ENCODE measurements around the gene AUTS2. TPM values are rescaled to one million over a fixed set of nuclear protein-coding genes. Genes with fewer than 3 reads are reported as not detected.

The AUTS2 gene
- total and polyA plus RNA-seq, 10 donors, result 6.1 to 54.8 (median 29.1) TPM

- no peak overlapping the region for H3K27ac ChIP-seq
- intact Hi-C loops (cut with DNase I; ENCODE audit: low total_unique reads), result no loop called here
- no peaks in the 10 kb centered on the region for H3K36me3 ChIP-seq
- WGBS, 5 donors, result 85 to 96% (median 93%) methylated on average over 5 of the region's 5 CpGs
- H3K4me3 ChIP-seq, result no peak overlapping the region
- H3K4me1 ChIP-seq, result no peaks in the 10 kb centered on the region
- TF ChIP-seq, protein P1, sequence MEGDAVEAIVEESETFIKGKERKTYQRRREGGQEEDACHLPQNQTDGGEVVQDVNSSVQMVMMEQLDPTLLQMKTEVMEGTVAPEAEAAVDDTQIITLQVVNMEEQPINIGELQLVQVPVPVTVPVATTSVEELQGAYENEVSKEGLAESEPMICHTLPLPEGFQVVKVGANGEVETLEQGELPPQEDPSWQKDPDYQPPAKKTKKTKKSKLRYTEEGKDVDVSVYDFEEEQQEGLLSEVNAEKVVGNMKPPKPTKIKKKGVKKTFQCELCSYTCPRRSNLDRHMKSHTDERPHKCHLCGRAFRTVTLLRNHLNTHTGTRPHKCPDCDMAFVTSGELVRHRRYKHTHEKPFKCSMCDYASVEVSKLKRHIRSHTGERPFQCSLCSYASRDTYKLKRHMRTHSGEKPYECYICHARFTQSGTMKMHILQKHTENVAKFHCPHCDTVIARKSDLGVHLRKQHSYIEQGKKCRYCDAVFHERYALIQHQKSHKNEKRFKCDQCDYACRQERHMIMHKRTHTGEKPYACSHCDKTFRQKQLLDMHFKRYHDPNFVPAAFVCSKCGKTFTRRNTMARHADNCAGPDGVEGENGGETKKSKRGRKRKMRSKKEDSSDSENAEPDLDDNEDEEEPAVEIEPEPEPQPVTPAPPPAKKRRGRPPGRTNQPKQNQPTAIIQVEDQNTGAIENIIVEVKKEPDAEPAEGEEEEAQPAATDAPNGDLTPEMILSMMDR (IDR thresholded peaks at IDR 0.05 in 8 of 11, conservative IDR thresholded peaks at IDR 0.05 in 3 of 11), result no peak
- TF ChIP-seq POLR2AphosphoS5 (IDR thresholded peaks at IDR 0.05) (no peak), POLR2A (IDR thresholded peaks at IDR 0.05) (no peak)
- H3K9me3 ChIP-seq, result no peaks in the 10 kb centered on the region
- H3K27me3 ChIP-seq (replicated peaks in 1 of 7), result no peaks in the 10 kb centered on the region
- DNase-seq, result no peak
Observed at GRCh38 chr7:69640925-69641594, 42.8 kb downstream of the AUTS2 start.

- WGBS, 5 donors, result 88 to 94% (median 91%) methylated on average over 4 of the region's 4 CpGs
- Histone ChIP-seq H3K36me3 (no peaks in the 10 kb centered on the region), H3K9me3 (no peaks in the 10 kb centered on the region), H3K4me1 (no peaks in the 10 kb centered on the region), H3K4me3 (no peak overlapping the region), H3K27me3 (replicated peaks in 1 of 7) (no peaks in the 10 kb centered on the region), H3K27ac (no peak overlapping the region)
- no peak for TF ChIP-seq POLR2A (IDR thresholded peaks at IDR 0.05)
- intact Hi-C loops (cut with DNase I; ENCODE audit: low total_unique reads), result no loop called here
- DNase-seq, result no peak
Observed at GRCh38 chr7:69643265-69643664, 45.0 kb downstream of the AUTS2 start.

DNA sequence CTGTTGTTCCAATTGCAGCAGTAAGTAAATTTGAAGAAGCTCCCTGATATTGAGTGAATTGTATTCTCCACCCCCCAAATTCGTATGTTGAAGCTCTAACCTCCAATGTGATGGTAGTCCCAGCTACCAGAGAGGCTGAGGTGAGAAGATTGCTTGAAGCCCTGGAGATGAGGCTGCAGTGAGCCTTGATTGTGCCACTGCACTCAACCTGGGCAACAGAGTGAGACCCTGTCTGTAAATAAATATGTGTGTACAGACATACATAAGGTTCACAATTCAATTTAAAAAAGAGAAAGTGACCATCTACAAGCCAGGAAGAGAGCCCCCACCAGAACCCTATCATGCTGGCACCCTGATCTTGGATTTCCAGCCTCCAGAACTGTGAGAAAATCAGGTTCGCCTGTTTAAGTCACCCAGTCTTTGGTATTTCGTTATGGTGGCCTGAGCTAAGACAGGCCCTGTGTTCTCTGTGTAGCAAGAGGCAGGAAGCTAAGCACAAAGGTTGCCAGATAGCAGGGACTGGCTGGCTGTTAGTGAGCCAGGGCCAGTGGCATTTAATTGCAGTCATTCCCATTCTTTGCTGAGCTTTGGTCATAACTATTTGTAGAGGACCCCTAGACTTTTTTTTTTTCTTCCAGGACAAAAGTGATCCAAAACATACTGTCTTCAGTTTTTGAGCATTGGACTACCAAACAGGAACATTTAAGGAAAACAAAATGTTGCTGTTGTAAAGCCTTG, 45.6 kb downstream of the AUTS2 start:
- no peaks in the 10 kb centered on the region for H3K36me3 ChIP-seq
- no peaks in the 10 kb centered on the region for H3K4me1 ChIP-seq
- no peak overlapping the region for H3K27ac ChIP-seq
- H3K4me3 ChIP-seq, result no peak overlapping the region
- H3K27me3 ChIP-seq (replicated peaks in 1 of 7), result no peaks in the 10 kb centered on the region
- no peaks in the 10 kb centered on the region for H3K9me3 ChIP-seq
- no peak for TF ChIP-seq POLR2AphosphoS5 (IDR thresholded peaks at IDR 0.05)
- TF ChIP-seq, protein P1 (IDR thresholded peaks at IDR 0.05 in 8 of 11, conservative IDR thresholded peaks at IDR 0.05 in 3 of 11), result no peak
- no peak for TF ChIP-seq POLR2A (IDR thresholded peaks at IDR 0.05)
- WGBS, 5 donors, result 61 to 77% (median 66%) methylated on average over 3 of the region's 3 CpGs
- DNase-seq, result no peak
- intact Hi-C loops (cut with DNase I; ENCODE audit: low total_unique reads), result no loop called here

GRCh38 chr7:69645683-69646082, 47.4 kb downstream of the AUTS2 start:
- DNase-seq, result no peak

More at GRCh38 chr7:69645683-69646082, 47.4 kb downstream of the AUTS2 start:
- Histone ChIP-seq H3K4me3 (no peak overlapping the region), H3K27ac (no peak overlapping the region), H3K9me3 (no peaks in the 10 kb centered on the region), H3K36me3 (no peaks in the 10 kb centered on the region), H3K4me1 (no peaks in the 10 kb centered on the region), H3K27me3 (replicated peaks in 1 of 7) (no peaks in the 10 kb centered on the region)
- WGBS, 5 donors, result 58 to 90% (median 74%) methylated on average over 4 of the region's 4 CpGs
- intact Hi-C loops (cut with DNase I; ENCODE audit: low total_unique reads), result no loop called here
- no peak for TF ChIP-seq POLR2A (IDR thresholded peaks at IDR 0.05)
- TF ChIP-seq, protein P1 (IDR thresholded peaks at IDR 0.05 in 8 of 11, conservative IDR thresholded peaks at IDR 0.05 in 3 of 11), result no peak
- no peak for TF ChIP-seq POLR2AphosphoS5 (IDR thresholded peaks at IDR 0.05)

Measured in spleen (tissue), 11 donors.